SIG-M5 treated with dmso at 0.1 percent for 504 hours (cell line): ENCODE results near the gene TTC34.
"Not testable (repeated sequence)": the region's sequence is repeated elsewhere in the genome, so short reads cannot be mapped to it uniquely, and the experiment has no call there.

Source experiments
- DNase-seq: peaks from one replicate; lab custom pipeline; 2025; ENCODE audit not compliant: unreplicated experiment; lab: John Stamatoyannopoulos, UW

The TTC34 gene

GRCh38 chr1:2800664-2801045, 838 bp downstream of the TTC34 start:
- no peak for DNase-seq

- no peak for DNase-seq
These were observed 1.5 kb downstream of the TTC34 start for GRCh38 chr1:2799811-2800663.

GRCh38 chr1:2798958-2799357, 2.5 kb downstream of the TTC34 start:
- DNase-seq = not testable (repeated sequence)

- no peak for DNase-seq
These were observed 3.8 kb downstream of the TTC34 start for GRCh38 chr1:2797741-2798016.

GRCh38 chr1:2796890-2797740, 4.4 kb downstream of the TTC34 start:
- DNase-seq = no peak

GRCh38 chr1:2795926-2796325, 5.6 kb downstream of the TTC34 start:
- DNase-seq = no peak

- no peak for DNase-seq
These were observed 10.3 kb downstream of the TTC34 start for GRCh38 chr1:2791027-2791760.

GRCh38 chr1:2789986-2790581, 11.4 kb downstream of the TTC34 start:
- DNase-seq = no peak

GRCh38 chr1:2789164-2789985, 12.1 kb downstream of the TTC34 start:
- DNase-seq = no peak

GRCh38 chr1:2788506-2789163, 12.9 kb downstream of the TTC34 start:
- no peak for DNase-seq

- no peak for DNase-seq
These were observed 14.2 kb downstream of the TTC34 start for GRCh38 chr1:2787163-2787911.

GRCh38 chr1:2786329-2787162, 14.9 kb downstream of the TTC34 start:
- no peak for DNase-seq

- no peak for DNase-seq
These were observed 15.7 kb downstream of the TTC34 start for GRCh38 chr1:2785631-2786328.

GRCh38 chr1:2784854-2785630, 16.5 kb downstream of the TTC34 start:
- DNase-seq = no peak

GRCh38 chr1:2783435-2784397, 17.8 kb downstream of the TTC34 start:
- no peak for DNase-seq

- DNase-seq = no peak
These were observed 18.4 kb downstream of the TTC34 start for GRCh38 chr1:2783069-2783434.
